Activated CD4-positive, alpha-beta memory T cell treated with anti-CD3 and anti-CD28 coated beads, Interleukin-2, amount 10 ng/mL, durations not matched to agents 7 days and 5 days (primary cell): Measurements from ENCODE around the gene BCL2L12. TPM values are rescaled to one million over a fixed set of nuclear protein-coding genes. Genes with fewer than 3 reads are reported as not detected.

Experiments
- CTCF ChIA-PET: fragments of 350-600 bp; sonication (Branson Sonifier 250); formaldehyde crosslinking; loops from one replicate; lab custom pipeline; 2021; ENCODE audit warnings: antibody characterized with exemption, inconsistent platforms; lab: Charles Lee
- POLR2A ChIA-PET: fragments of 350-600 bp; sonication (Branson Sonifier 250); formaldehyde crosslinking; loops from one replicate; lab custom pipeline; 2021; ENCODE audit warnings: antibody characterized with exemption; lab: Charles Lee
- DNase-seq: peaks from one replicate; pipeline ENCODE4 v3.0.0-alpha.2; 2020
- H3K27ac Mint-ChIP-seq: one replicate; pipeline ENCODE4 v1.8.0; 2021; ENCODE audit warnings: mild to moderate bottlenecking, mixed read lengths
- H3K27me3 Mint-ChIP-seq: one replicate; pipeline ENCODE4 v1.8.0; 2021; ENCODE audit warnings: mixed read lengths
- H3K36me3 Mint-ChIP-seq: one replicate; pipeline ENCODE4 v1.8.0; 2021; ENCODE audit warnings: low read depth, mixed read lengths
- H3K4me1 Mint-ChIP-seq: one replicate; pipeline ENCODE4 v1.8.0; 2021; ENCODE audit warnings: mixed read lengths
- H3K4me3 Mint-ChIP-seq: one replicate; pipeline ENCODE4 v1.8.0; 2021; ENCODE audit warnings: mild to moderate bottlenecking, mixed read lengths
- H3K9me3 Mint-ChIP-seq: one replicate; pipeline ENCODE4 v1.8.0; 2021; ENCODE audit warnings: mixed read lengths
- total RNA-seq, 2 experiments: library from RNA; stranded (reverse); gene quantifications; one replicate each; pipeline ENCODE4 v1.2.3, GENCODE V29; 2021

The BCL2L12 gene
- total RNA-seq, 2 experiments from 2014 or later, result 71.2 to 74.3 TPM

GRCh38 chr19:49658566-49659442, 6.9 kb upstream of the BCL2L12 start:
- Mint-ChIP-seq H3K36me3 (peaks cover 56% of the 10 kb centered on the region), H3K27me3 (no peaks in the 10 kb centered on the region), H3K4me1 (peaks cover 14% of the 10 kb centered on the region), H3K27ac (no peak overlapping the region), H3K4me3 (no peak overlapping the region), H3K9me3 (no peaks in the 10 kb centered on the region)
- no peak for DNase-seq
- POLR2A ChIA-PET, result interaction anchor here (1.1 kb wide), 1 partner anchor 64 kb away, joined by 3 read pairs; no protein-coding TSS in a partner anchor
- CTCF ChIA-PET, result no interaction called here

- POLR2A ChIA-PET, result interaction anchor here (1.0 to 2.5 kb wide), 4 partner anchors 12 to 18 kb away, joined by 3 to 11 read pairs (median 4); partner anchors contain the start of gene SCAF1
These were observed 5.3 kb upstream of the BCL2L12 start for GRCh38 chr19:49660338-49660961.

DNA sequence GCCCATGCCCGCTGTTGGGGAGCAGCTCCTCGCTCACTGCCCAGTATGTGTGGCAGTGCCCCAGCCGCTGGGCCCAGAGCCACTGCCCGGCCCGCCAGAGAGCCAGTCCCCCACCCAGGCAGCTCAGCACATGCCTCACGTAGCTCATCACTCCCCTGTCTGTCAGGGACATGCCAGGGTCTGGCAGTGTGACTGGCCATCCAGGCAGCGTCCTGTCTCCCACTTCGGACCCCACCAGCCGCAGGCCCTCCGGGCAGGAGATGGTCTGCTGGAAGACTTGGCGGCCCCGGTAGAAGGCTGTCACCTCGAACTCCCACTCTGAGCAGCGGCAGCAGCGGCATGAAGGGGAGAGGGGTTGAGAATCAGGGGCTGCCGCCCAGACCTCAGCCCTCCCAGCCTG, 3.7 kb upstream of the BCL2L12 start:
- Mint-ChIP-seq H3K36me3 (peaks cover 47% of the 10 kb centered on the region), H3K27ac (no peak overlapping the region), H3K4me3 (no peak overlapping the region), H3K27me3 (no peaks in the 10 kb centered on the region), H3K9me3 (no peaks in the 10 kb centered on the region), H3K4me1 (peaks cover 29% of the 10 kb centered on the region)
- no peak for DNase-seq
- CTCF ChIA-PET, result no interaction called here
- POLR2A ChIA-PET, result interaction anchor here (0.6 to 7.5 kb wide), 4 partner anchors 15 to 82 kb away, joined by 3 to 73 read pairs (median 7); partner anchors contain the start of genes NOSIP and PRMT1

More at GRCh38 chr19:49660338-49660961, 5.3 kb upstream of the BCL2L12 start:
- Mint-ChIP-seq H3K9me3 (no peaks in the 10 kb centered on the region), H3K27me3 (no peaks in the 10 kb centered on the region), H3K4me3 (no peak overlapping the region), H3K4me1 (peaks cover 19% of the 10 kb centered on the region), H3K36me3 (peaks cover 55% of the 10 kb centered on the region), H3K27ac (no peak overlapping the region)
- CTCF ChIA-PET, result no interaction called here
- DNase-seq, result no peak

- Mint-ChIP-seq H3K27ac (peak overlapping the region; percentile 93), H3K9me3 (no peaks in the 10 kb centered on the region), H3K4me3 (peak overlapping the region; percentile 96), H3K4me1 (peaks cover 35% of the 10 kb centered on the region), H3K36me3 (peaks cover 44% of the 10 kb centered on the region), H3K27me3 (no peaks in the 10 kb centered on the region)
- ChIA-PET CTCF (interaction anchor here (0.9 to 2.7 kb wide), 5 partner anchors 8 to 54 kb away, joined by 3 to 26 read pairs (median 5); partner anchors contain the start of gene PRMT1), POLR2A (interaction anchor here (0.6 to 7.5 kb wide), 10 partner anchors 8 to 167 kb away, joined by 3 to 91 read pairs (median 4); partner anchors contain the start of genes PRMT1, RPS11, RRAS and SCAF1)
- no peak for DNase-seq
These were observed 2.5 kb upstream of the BCL2L12 start for GRCh38 chr19:49663224-49663623.

- H3K4me3 Mint-ChIP-seq, result peak overlapping the region; percentile 96
- peak overlapping the region; percentile 93 for H3K27ac Mint-ChIP-seq
- H3K4me1 Mint-ChIP-seq, result peaks cover 35% of the 10 kb centered on the region
- H3K27me3 Mint-ChIP-seq, result no peaks in the 10 kb centered on the region
- peaks cover 44% of the 10 kb centered on the region for H3K36me3 Mint-ChIP-seq
- peak; percentile 93 for DNase-seq
- no peaks in the 10 kb centered on the region for H3K9me3 Mint-ChIP-seq
- POLR2A ChIA-PET, result interaction anchor here (0.6 to 7.5 kb wide), 20 partner anchors 7 to 272 kb away, joined by 3 to 91 read pairs (median 4); partner anchors contain the start of genes AKT1S1, NOSIP, PRMT1 and PRRG2
- CTCF ChIA-PET, result interaction anchor here (0.6 to 2.7 kb wide), 10 partner anchors 8 to 161 kb away, joined by 3 to 26 read pairs (median 4); partner anchors contain the start of genes PRMT1 and RRAS
These were observed 1.3 kb upstream of the BCL2L12 start for GRCh38 chr19:49664171-49665035.

GRCh38 chr19:49665036-49665350, 740 bp upstream of the BCL2L12 start:
- Mint-ChIP-seq H3K4me1 (peaks cover 38% of the 10 kb centered on the region), H3K27me3 (no peaks in the 10 kb centered on the region), H3K36me3 (peaks cover 44% of the 10 kb centered on the region)

DNA sequence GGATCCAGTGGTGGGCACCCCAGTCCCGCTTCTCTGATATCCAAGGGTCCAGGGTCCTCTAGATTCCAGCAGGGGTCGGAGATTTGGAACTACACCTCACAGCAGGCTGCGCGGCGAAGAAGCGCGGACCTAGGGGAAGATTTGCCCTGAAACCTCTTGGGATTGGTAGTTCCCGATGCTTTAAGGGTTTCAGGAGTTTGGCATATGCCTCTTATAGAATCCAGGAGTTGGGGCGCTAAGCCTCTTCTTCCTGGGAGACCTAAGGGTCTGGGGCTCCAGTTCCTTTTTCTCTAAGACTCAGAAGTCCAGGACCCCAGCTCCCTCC, 349 bp downstream of the BCL2L12 start:
- Mint-ChIP-seq H3K27me3 (no peaks in the 10 kb centered on the region), H3K4me1 (peaks cover 38% of the 10 kb centered on the region), H3K9me3 (no peaks in the 10 kb centered on the region), H3K36me3 (peaks cover 37% of the 10 kb centered on the region), H3K4me3 (peak overlapping the region; percentile 96), H3K27ac (peak overlapping the region; percentile 93)
- ChIA-PET POLR2A (interaction anchor here (1.1 to 7.5 kb wide), 8 partner anchors 9 to 178 kb away, joined by 3 to 91 read pairs (median 5); partner anchors contain the start of genes PRMT1, PRR12, RPL13A and RRAS), CTCF (interaction anchor here (2.0 to 2.7 kb wide), 2 partner anchors 10 to 97 kb away, joined by 6 to 26 read pairs; partner anchors contain the start of gene PRMT1)
- DNase-seq, result no peak

More at GRCh38 chr19:49665036-49665350, 740 bp upstream of the BCL2L12 start:
- POLR2A ChIA-PET, result interaction anchor here (0.6 to 7.5 kb wide), 17 partner anchors 8 to 273 kb away, joined by 3 to 91 read pairs (median 5); partner anchors contain the start of genes AKT1S1, NOSIP, PRMT1 and PRR12
- DNase-seq, result no peak
- H3K27ac Mint-ChIP-seq, result peak overlapping the region; percentile 93
- CTCF ChIA-PET, result interaction anchor here (0.6 to 2.7 kb wide), 7 partner anchors 8 to 162 kb away, joined by 3 to 26 read pairs (median 6); partner anchors contain the start of genes PRMT1 and RRAS
- no peaks in the 10 kb centered on the region for H3K9me3 Mint-ChIP-seq
- peak overlapping the region; percentile 96 for H3K4me3 Mint-ChIP-seq

DNA sequence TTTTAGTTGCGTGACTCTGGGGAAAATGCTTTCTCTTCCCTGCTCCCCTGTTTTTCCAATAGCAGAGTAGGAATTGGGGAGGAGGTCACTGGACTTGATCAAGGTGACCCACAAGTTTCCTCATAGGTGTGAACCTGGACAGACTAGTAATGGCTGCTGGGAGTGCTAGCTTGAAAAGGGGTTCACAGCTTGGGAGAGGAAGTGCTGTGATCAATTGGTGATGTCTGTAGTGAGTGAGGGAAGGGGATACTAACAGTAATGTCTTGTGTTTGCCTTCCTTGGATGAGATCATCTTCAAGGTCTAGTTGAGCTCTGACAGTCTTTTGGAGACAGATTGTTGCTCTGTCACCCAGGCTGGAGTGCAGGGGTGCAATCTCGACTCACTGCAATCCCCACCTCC, 1.7 kb downstream of the BCL2L12 start:
- H3K9me3 Mint-ChIP-seq, result no peaks in the 10 kb centered on the region
- H3K27me3 Mint-ChIP-seq, result no peaks in the 10 kb centered on the region
- H3K4me3 Mint-ChIP-seq, result peak overlapping the region; percentile 96
- ChIA-PET POLR2A (interaction anchor here (6.1 to 7.5 kb wide), 2 partner anchors 10 to 25 kb away, joined by 73 to 91 read pairs; partner anchors contain the start of genes PRMT1, RRAS and SCAF1), CTCF (interaction anchor here (1.0 kb wide), 1 partner anchor 9 kb away, joined by 4 read pairs; no protein-coding TSS in a partner anchor)
- peaks cover 43% of the 10 kb centered on the region for H3K36me3 Mint-ChIP-seq
- H3K27ac Mint-ChIP-seq, result peak overlapping the region; percentile 68
- H3K4me1 Mint-ChIP-seq, result peaks cover 44% of the 10 kb centered on the region
- no peak for DNase-seq

- H3K4me1 Mint-ChIP-seq, result peaks cover 32% of the 10 kb centered on the region
- peaks cover 35% of the 10 kb centered on the region for H3K36me3 Mint-ChIP-seq
- H3K4me3 Mint-ChIP-seq, result no peak overlapping the region
- ChIA-PET POLR2A (interaction anchor here (1.3 kb wide), 1 partner anchor 23 kb away, joined by 3 read pairs; no protein-coding TSS in a partner anchor), CTCF (interaction anchor here (0.8 to 1.5 kb wide), 3 partner anchors 26 to 167 kb away, joined by 3 to 4 read pairs (median 3); no protein-coding TSS in a partner anchor)
- DNase-seq, result no peak
- H3K9me3 Mint-ChIP-seq, result no peaks in the 10 kb centered on the region
- no peaks in the 10 kb centered on the region for H3K27me3 Mint-ChIP-seq
- no peak overlapping the region for H3K27ac Mint-ChIP-seq
These were observed 3.8 kb downstream of the BCL2L12 start for GRCh38 chr19:49669516-49669915.

GRCh38 chr19:49672131-49672919, 6.6 kb downstream of the BCL2L12 start:
- peaks cover 22% of the 10 kb centered on the region for H3K36me3 Mint-ChIP-seq
- DNase-seq, result peak; percentile 78
- peaks cover 22% of the 10 kb centered on the region for H3K4me1 Mint-ChIP-seq
- H3K27ac Mint-ChIP-seq, result no peak overlapping the region
- H3K9me3 Mint-ChIP-seq, result no peaks in the 10 kb centered on the region
- ChIA-PET CTCF (interaction anchor here (0.5 to 9.1 kb wide), 22 partner anchors 8 to 220 kb away, joined by 3 to 90 read pairs (median 3); partner anchors contain the start of genes ADM5, NOSIP, PIH1D1 and RRAS), POLR2A (interaction anchor here (0.8 to 2.6 kb wide), 3 partner anchors 29 to 79 kb away, joined by 4 to 6 read pairs (median 5); no protein-coding TSS in a partner anchor)
- no peak overlapping the region for H3K4me3 Mint-ChIP-seq
- H3K27me3 Mint-ChIP-seq, result no peaks in the 10 kb centered on the region
